Prostate gland (tissue), 2 donors: ENCODE results near the gene OSMR. TPM values are rescaled to one million over a fixed set of nuclear protein-coding genes. Genes with fewer than 3 reads are reported as not detected.
A peak's percentile ranks its signal among the peaks of the same experiment; 100 is the strongest.

ENCODE experiments used
- DNase-seq: peaks from one replicate; pipeline ENCODE4 v3.0.0-alpha.2; 2019; ENCODE audit warnings: low spot score
- H3K27ac ChIP-seq, 2 donors: fragments of 200-600 bp; sonication (generic); 2 replicates each; pipeline ENCODE4 v1.5.1; 2017 to 2019
- H3K27me3 ChIP-seq: fragments of 200-600 bp; sonication (generic); replicated peaks from 2 replicates; pipeline ENCODE4 v1.5.1; 2019; ENCODE audit not compliant: insufficient read depth
- H3K36me3 ChIP-seq, 2 donors: fragments of 200-600 bp; sonication (generic); 1 replicate in 1 of 2; 2 replicates in 1 of 2; pipeline versions ENCODE4 v1.5.1 to v1.8.1; 2017 to 2019
- H3K4me1 ChIP-seq: fragments of 200-600 bp; sonication (generic); replicated peaks from 2 replicates; pipeline ENCODE4 v1.5.1; 2019
- H3K4me3 ChIP-seq, 2 donors: fragments of 200-600 bp; sonication (generic); 2 replicates each; pipeline ENCODE4 v1.5.1; 2017 to 2019
- H3K9me3 ChIP-seq: fragments of 200-600 bp; sonication (generic); 2 replicates; pipeline ENCODE4 v1.5.1; 2017
- CTCF ChIP-seq, 4 experiments: fragments of 200-600 bp in 2 of 4; fragments of 450-650 bp in 2 of 4; sonication (generic) in 2 of 4; IDR thresholded peaks; 1 replicate in 3 of 4; 2 replicates in 1 of 4; pipeline ENCODE4 v1.5.1; 2016 to 2019; ENCODE audit warnings: antibody characterized with exemption in 4 of 4, mild to moderate bottlenecking in 2 of 4, moderate library complexity in 2 of 4
- POLR2A ChIP-seq: fragments of 450-650 bp; IDR thresholded peaks from one replicate; pipeline ENCODE4 v1.6.1; 2016; ENCODE audit warnings: antibody characterized with exemption, mild to moderate bottlenecking
- POLR2AphosphoS5 ChIP-seq: sonication (generic); formaldehyde crosslinking; IDR thresholded peaks from one replicate; pipeline ENCODE4 v1.6.1; 2017; ENCODE audit warnings: antibody characterized with exemption
- WGBS: methylation state at CpG from one replicate; pipeline ENCODE4 v1.1.5; 2018; 5-methylcytosine and 5-hydroxymethylcytosine counted together
- intact Hi-C: fragments of 100-400 bp; cut with DNase I; formaldehyde crosslinking; loops from one replicate; pipeline ENCODE4 v1.14.2; 2022
- total RNA-seq, 2 donors: library from RNA; depleted of rRNA; stranded (reverse); fragments of >200 nt; gene quantifications; one replicate each; pipeline ENCODE4 v1.1.0, GENCODE V29; 2016

Gene OSMR
- total RNA-seq, 2 donors from 2014 or later, result 14.3 to 21.6 TPM

- WGBS, result 74% methylated on average over 7 of the region's 7 CpGs
- intact Hi-C loops, result no loop called here
These were observed 71.0 kb downstream of the OSMR start for GRCh38 chr5:38916802-38917201.

GRCh38 chr5:38921174-38921573 is 75.4 kb downstream of the OSMR start:
- peaks cover 0 to 3% of the 10 kb centered on the region in 2 donors for H3K36me3 ChIP-seq
- H3K27me3 ChIP-seq, result no peaks in the 10 kb centered on the region
- WGBS, result 80% methylated on average over 1 of the region's 1 CpG
- H3K4me3 ChIP-seq, result no peak overlapping the region
- intact Hi-C loops, result loop anchor here (5.0 kb wide), 1 partner anchor 89 kb away; no protein-coding TSS in a partner anchor
- DNase-seq, result no peak
- no peaks in the 10 kb centered on the region for H3K9me3 ChIP-seq
- no peaks in the 10 kb centered on the region for H3K4me1 ChIP-seq
- no peak for TF ChIP-seq POLR2A
- no peak for TF ChIP-seq POLR2AphosphoS5
- H3K27ac ChIP-seq, result no peak overlapping the region

More at GRCh38 chr5:38916802-38917201, 71.0 kb downstream of the OSMR start:
- no peaks in the 10 kb centered on the region for H3K36me3 ChIP-seq
- H3K4me3 ChIP-seq, result no peak overlapping the region
- H3K4me1 ChIP-seq, result no peaks in the 10 kb centered on the region
- H3K27ac ChIP-seq, result no peak overlapping the region
- H3K9me3 ChIP-seq, result no peaks in the 10 kb centered on the region
- no peak for DNase-seq
- TF ChIP-seq CTCF (IDR thresholded peaks at IDR 0.05), result no peak
- TF ChIP-seq POLR2A, result no peak
- no peak for TF ChIP-seq POLR2AphosphoS5
- H3K27me3 ChIP-seq, result no peaks in the 10 kb centered on the region

GRCh38 chr5:38922199-38922598 is 76.4 kb downstream of the OSMR start:
- no peaks in the 10 kb centered on the region for H3K9me3 ChIP-seq
- intact Hi-C loops, result loop anchor here (5.0 kb wide), 1 partner anchor 90 kb away; no protein-coding TSS in a partner anchor
- peaks cover 0 to 5% of the 10 kb centered on the region in 2 donors for H3K36me3 ChIP-seq
- DNase-seq, result peak; percentile 55
- H3K4me1 ChIP-seq, result no peaks in the 10 kb centered on the region
- TF ChIP-seq POLR2AphosphoS5 (no peak), POLR2A (no peak), CTCF (IDR thresholded peaks at IDR 0.05) (peak; percentile 31 to 70 (median 62))
- WGBS, result 0% methylated on average over 1 of the region's 1 CpG
- H3K27me3 ChIP-seq, result no peaks in the 10 kb centered on the region
- H3K27ac ChIP-seq, result no peak overlapping the region
- H3K4me3 ChIP-seq, result no peak overlapping the region

- no peak for TF ChIP-seq POLR2AphosphoS5
- TF ChIP-seq POLR2A, result no peak
- no peak for TF ChIP-seq CTCF (IDR thresholded peaks at IDR 0.05)
- Histone ChIP-seq H3K4me1 (no peaks in the 10 kb centered on the region), H3K9me3 (no peaks in the 10 kb centered on the region), H3K36me3 (peaks cover 0 to 5% of the 10 kb centered on the region in 2 donors), H3K27me3 (no peaks in the 10 kb centered on the region), H3K27ac (no peak overlapping the region), H3K4me3 (no peak overlapping the region)
- WGBS, result 62% methylated on average over 3 of the region's 3 CpGs
- no peak for DNase-seq
- intact Hi-C loops, result loop anchor here (5.0 kb wide), 1 partner anchor 92 kb away; no protein-coding TSS in a partner anchor
These were observed 78.0 kb downstream of the OSMR start for GRCh38 chr5:38923661-38924451.

GRCh38 chr5:38925154-38925925 is 79.5 kb downstream of the OSMR start:
- Histone ChIP-seq H3K9me3 (no peaks in the 10 kb centered on the region), H3K4me3 (no peak overlapping the region), H3K27me3 (no peaks in the 10 kb centered on the region), H3K27ac (no peak overlapping the region), H3K36me3 (peaks cover 0 to 5% of the 10 kb centered on the region in 2 donors), H3K4me1 (no peaks in the 10 kb centered on the region)
- TF ChIP-seq POLR2A (no peak), POLR2AphosphoS5 (no peak), CTCF (IDR thresholded peaks at IDR 0.05) (no peak)
- intact Hi-C loops, result no loop called here
- DNase-seq, result no peak
- 82% methylated on average over 6 of the region's 6 CpGs for WGBS
